ENCODE results near the gene GAB3. TPM values are rescaled to one million over a fixed set of nuclear protein-coding genes. Genes with fewer than 3 reads are reported as not detected.
"Not testable (repeated sequence)": the region's sequence is repeated elsewhere in the genome, so short reads cannot be mapped to it uniquely, and the experiment has no call there.

Gene GAB3
- total RNA-seq, 3 donors from 2014 or later = 1.5 to 2.5 (median 2.0) TPM

DNA sequence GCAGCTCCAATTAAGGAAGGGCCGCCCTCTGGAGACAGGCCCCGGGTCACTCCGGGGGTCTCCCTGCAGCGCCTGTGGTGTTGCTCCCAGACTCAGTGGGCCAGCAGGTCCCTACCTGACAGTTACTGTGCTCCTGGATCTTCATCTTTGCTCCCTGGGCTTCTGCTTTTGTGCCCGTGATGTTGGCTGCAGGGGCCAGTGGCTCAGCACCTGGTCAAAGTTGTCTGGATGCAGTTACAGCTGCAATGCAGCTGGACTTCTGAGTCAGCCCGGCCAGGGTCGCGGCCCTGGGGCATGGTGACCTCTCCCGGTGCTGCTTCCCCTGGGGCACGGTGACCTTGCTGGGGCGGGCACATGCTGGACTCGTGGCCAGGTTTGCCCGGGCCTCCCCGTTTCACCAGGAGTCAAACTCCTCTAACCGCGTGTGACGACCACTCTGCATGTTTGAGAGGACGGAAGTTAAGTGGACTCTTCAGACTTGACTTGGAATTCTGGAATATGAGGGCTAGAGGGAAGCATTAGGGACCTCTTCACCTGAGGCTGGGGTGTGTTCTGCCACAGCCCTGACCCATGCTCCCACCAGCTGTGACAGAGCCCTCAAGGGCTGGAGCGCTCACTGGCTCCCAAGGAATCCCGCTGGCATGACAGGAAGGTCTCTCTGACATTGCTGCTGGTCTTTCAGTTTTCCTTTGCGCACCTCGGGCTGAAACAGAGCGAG, 101.2 kb downstream of the GAB3 start:
- Mint-ChIP-seq H3K36me3 (ENCODE audit: insufficient read depth) (no peaks in the 10 kb centered on the region), H3K27me3 (ENCODE audit: low read depth) (no peaks in the 10 kb centered on the region), H3K4me1 (ENCODE audit: low read depth) (no peaks in the 10 kb centered on the region), H3K9me3 (no peaks in the 10 kb centered on the region), H3K4me3 (no peak overlapping the region)
- DNase-seq = no peak
- no peak for ATAC-seq

DNA sequence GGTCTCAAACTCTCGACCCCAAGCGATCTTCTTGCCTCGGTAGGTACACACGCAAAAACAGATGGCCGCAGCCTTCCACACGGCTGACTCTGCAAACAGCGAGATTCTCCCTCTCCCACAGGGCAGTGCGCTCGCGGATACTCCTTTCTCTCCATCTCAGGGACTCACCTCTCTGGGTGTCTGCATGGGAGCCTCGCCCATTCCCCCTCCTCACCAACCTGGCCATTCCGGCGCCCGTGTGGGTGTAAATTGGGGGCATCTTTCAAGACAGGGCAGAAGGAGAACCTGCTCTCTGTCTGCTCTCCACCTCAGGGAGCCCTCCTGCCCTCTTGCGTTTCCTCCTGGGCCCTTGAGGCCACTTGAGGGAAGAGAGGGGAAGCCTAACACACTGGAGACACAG, 101.9 kb downstream of the GAB3 start:
- H3K4me1 Mint-ChIP-seq (ENCODE audit: low read depth) = no peaks in the 10 kb centered on the region
- H3K27me3 Mint-ChIP-seq (ENCODE audit: low read depth) = no peaks in the 10 kb centered on the region
- no peaks in the 10 kb centered on the region for H3K36me3 Mint-ChIP-seq (ENCODE audit: insufficient read depth)
- no peaks in the 10 kb centered on the region for H3K9me3 Mint-ChIP-seq
- H3K4me3 Mint-ChIP-seq = no peak overlapping the region
- DNase-seq (no peak), ATAC-seq (no peak)

DNA sequence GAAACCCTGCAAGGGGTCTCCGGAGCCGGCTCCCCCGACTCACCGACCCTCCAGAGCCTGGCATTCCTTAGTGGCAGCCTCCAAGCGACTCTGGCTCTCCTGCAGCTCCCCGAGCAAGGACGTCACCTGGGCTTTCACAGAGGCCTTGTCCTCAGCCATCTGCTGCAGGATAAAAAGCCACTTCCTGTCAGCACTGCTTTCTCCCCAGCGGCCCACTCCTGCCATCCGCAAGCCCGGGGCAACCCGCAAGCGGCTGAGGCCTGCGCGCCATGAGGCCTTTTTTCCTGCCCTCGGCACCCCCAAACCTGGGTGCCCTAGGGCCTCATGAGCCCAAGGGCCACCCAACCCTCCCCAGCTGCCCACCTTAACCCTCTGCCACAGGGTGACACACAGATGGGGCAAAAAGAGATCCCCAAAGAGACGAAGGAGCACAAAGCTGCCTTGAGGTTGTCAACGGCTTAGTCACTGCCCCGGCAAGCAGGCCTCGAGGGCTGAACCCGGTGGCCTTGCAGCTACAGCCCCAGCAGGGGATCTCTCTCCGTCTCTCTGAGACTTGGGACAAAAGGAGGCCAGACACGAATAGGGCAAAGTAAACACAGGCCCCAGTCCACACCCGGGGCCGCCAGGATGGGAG, 105.0 kb downstream of the GAB3 start:
- DNase-seq = not testable (repeated sequence)
- peak; percentile 72 to 80 for ATAC-seq

DNA sequence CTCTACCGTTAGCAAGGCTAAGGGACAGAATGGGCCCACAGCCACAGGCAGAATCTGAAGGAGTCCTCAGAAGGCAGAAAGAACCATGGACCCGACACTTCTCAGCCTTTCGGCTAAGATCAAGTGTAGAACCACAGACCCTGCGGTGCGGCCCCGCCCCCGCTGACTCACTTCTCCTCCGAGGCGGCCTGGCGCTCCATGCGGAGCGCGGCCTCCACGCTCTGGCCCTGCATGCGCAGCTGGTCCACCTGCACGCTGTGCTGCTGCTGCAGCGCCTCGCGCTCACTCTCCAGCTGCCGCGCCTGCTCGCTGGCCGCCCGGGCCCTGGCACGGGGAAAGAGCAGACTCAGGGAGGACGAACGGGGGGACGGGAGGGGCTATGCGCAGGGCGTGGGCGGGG, 107.2 kb downstream of the GAB3 start:
- H3K36me3 Mint-ChIP-seq (ENCODE audit: insufficient read depth); DNase-seq; H3K4me1 Mint-ChIP-seq (ENCODE audit: low read depth); H3K27me3 Mint-ChIP-seq (ENCODE audit: low read depth); ATAC-seq; H3K9me3 Mint-ChIP-seq; H3K4me3 Mint-ChIP-seq: not testable (repeated sequence)

More for the DNA sequence above, 105.0 kb downstream of the GAB3 start:
- not testable (repeated sequence) for H3K36me3 Mint-ChIP-seq (ENCODE audit: insufficient read depth); H3K9me3 Mint-ChIP-seq; H3K27me3 Mint-ChIP-seq (ENCODE audit: low read depth); H3K4me1 Mint-ChIP-seq (ENCODE audit: low read depth); H3K4me3 Mint-ChIP-seq

DNA sequence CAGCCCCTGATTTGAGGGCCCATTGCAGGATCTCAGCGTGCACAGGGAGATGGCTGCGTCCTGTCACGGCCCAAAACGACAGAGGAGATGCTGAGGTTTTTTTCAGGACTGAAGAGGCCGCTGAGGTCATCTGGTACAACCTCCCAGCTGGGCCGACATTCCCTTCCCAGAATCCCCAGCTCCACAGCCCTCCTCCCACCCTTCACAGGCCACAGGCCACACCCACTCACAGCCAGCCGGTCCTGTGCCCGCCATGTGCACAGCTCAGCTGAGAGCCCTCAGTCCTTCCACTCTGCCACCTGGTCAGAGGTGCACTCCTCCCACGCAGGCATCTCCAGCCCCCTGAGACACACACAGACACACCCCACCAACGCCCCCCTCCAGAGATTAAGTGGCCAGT, 109.1 kb downstream of the GAB3 start:
- H3K27me3 Mint-ChIP-seq (ENCODE audit: low read depth); H3K9me3 Mint-ChIP-seq; DNase-seq; ATAC-seq; H3K4me3 Mint-ChIP-seq; H3K4me1 Mint-ChIP-seq (ENCODE audit: low read depth); H3K36me3 Mint-ChIP-seq (ENCODE audit: insufficient read depth): not testable (repeated sequence)

DNA sequence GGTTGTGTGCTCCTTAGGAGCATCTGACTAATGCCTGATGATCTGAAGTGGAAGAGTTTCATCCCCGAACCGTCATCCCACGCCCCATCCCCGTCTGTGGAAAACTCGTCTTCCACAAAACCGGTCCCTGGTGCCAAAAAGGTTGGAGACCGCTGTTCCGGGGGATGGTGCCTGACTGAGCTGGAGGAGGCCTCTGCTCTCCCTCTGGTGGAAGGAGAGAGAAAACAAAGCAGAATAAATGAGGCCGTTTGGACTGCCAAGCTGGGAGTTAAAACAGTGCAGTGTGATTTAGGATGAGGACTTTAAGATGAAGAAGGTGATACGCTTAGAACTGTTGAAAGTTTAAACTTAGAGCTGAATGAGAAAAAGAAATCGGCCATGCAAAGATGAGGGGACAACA, 117.2 kb downstream of the GAB3 start:
- H3K4me3 Mint-ChIP-seq; H3K36me3 Mint-ChIP-seq (ENCODE audit: insufficient read depth); H3K4me1 Mint-ChIP-seq (ENCODE audit: low read depth); ATAC-seq; H3K9me3 Mint-ChIP-seq; H3K27me3 Mint-ChIP-seq (ENCODE audit: low read depth); DNase-seq: not testable (repeated sequence)

DNA sequence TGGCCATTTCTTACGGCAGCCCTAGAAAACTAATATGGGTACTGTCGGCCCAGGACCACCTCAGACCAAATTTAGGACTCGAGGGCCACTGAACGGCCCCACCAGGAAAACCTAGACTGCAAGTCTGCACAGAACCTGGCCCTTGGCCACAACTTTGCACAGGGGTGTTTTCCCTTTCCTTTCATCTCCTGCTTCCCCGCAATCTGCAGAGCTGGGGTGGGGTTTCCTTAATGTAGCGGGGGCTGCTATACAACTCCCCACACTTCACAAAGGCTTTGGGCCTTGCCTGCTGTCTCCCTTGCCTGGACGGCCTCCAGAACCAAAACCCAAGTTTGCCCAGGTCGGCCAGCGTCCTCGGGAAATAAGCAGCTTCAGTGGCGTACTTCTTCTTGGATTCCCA, 119.9 kb downstream of the GAB3 start:
- not testable (repeated sequence) for H3K27me3 Mint-ChIP-seq (ENCODE audit: low read depth); H3K36me3 Mint-ChIP-seq (ENCODE audit: insufficient read depth); H3K4me3 Mint-ChIP-seq; H3K9me3 Mint-ChIP-seq; H3K4me1 Mint-ChIP-seq (ENCODE audit: low read depth); DNase-seq; ATAC-seq

DNA sequence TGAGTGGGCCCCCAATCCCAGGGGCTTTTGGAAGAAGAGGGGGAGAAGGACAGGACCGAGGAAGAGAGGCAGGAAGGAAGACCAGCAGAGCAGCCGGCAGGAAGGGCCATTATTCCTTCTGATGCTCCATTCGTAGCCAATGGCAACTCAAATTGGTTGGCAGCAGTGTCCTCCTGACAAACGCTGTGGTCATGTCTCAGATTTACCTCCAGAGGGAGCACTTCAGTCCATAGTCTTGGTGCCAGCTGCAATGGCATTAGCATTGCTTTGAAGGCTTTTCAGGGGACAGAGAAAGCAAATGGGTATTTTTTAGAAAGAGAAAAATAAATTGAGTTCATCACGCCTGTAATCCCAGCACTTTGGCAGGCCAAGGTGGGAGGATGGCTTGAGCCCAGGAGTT, 121.9 kb downstream of the GAB3 start:
- ATAC-seq = peak; percentile 55 to 66
- not testable (repeated sequence) for H3K4me3 Mint-ChIP-seq; H3K27me3 Mint-ChIP-seq (ENCODE audit: low read depth); H3K4me1 Mint-ChIP-seq (ENCODE audit: low read depth); DNase-seq; H3K36me3 Mint-ChIP-seq (ENCODE audit: insufficient read depth); H3K9me3 Mint-ChIP-seq

Other genes with a start within 250 kb of the GAB3 start
- gene FAM3A, start 234.8 kb downstream of the GAB3 start, total RNA-seq = 10 to 100 TPM; 30.4 to 40.7 (median 30.8) TPM
- 100 to 1,000 TPM; 101 to 105 (median 102) TPM for gene G6PD, start 204.2 kb downstream of the GAB3 start, total RNA-seq
- 10 to 100 TPM; 44.3 to 51.6 (median 45.3) TPM for gene IKBKG, start 203.5 kb downstream of the GAB3 start, total RNA-seq
- not detected for gene CTAG1A, start 165.9 kb downstream of the GAB3 start, total RNA-seq
- not detected for gene CTAG1B, start 131.8 kb downstream of the GAB3 start, total RNA-seq
- 1 to 10 TPM in 1 of 3 donors, not detected in 2; 6.1 TPM for gene CTAG2, start 97.5 kb downstream of the GAB3 start, total RNA-seq
- 100 to 1,000 TPM; 269 to 289 (median 286) TPM for gene DKC1, start 11.8 kb upstream of the GAB3 start, total RNA-seq
- 1 to 10 TPM; 8.0 to 8.8 (median 8.0) TPM for gene MPP1, start 54.4 kb upstream of the GAB3 start, total RNA-seq
- not detected for gene SMIM9, start 83.6 kb upstream of the GAB3 start, total RNA-seq
- gene F8A1, start 135.3 kb upstream of the GAB3 start, total RNA-seq = 10 to 100 TPM; 44.3 to 64.1 (median 54.8) TPM

Measured in activated T-cell treated with anti-CD3 and anti-CD28 coated beads, Interleukin-2, amount 50 U/mL, for 4 hours (primary cell).